HepG2 (cell line): ENCODE results near the gene AMN. TPM values are rescaled to one million over a fixed set of nuclear protein-coding genes. Genes with fewer than 3 reads are reported as not detected.

Experiments
- AKNA ChIP-seq: sonication (generic); formaldehyde crosslinking; IDR thresholded peaks from 2 replicates; pipeline ENCODE4 v1.4.0; 2020; ENCODE audit warnings: missing genetic modification reagents, borderline replicate concordance
- FOXP1 ChIP-seq, 2 experiments: fragments of 450-650 bp in 1 of 2; IDR thresholded peaks; 2 replicates each; pipeline ENCODE4 v1.6.1; 2017 to 2018; ENCODE audit warnings: antibody characterized with exemption in 1 of 2
- HMG20A ChIP-seq: IDR thresholded peaks from 2 replicates; pipeline ENCODE4 v1.6.1; 2016; ENCODE audit warnings: borderline replicate concordance
- KLF9 ChIP-seq: IDR thresholded peaks from 2 replicates; pipeline ENCODE4 v1.6.1; 2016; ENCODE audit warnings: low read depth
- NR2C2 ChIP-seq: sonication (generic); formaldehyde crosslinking; IDR thresholded peaks from 2 replicates; pipeline ENCODE4 v1.4.0; 2020; ENCODE audit warnings: missing genetic modification reagents, mild to moderate bottlenecking, moderate library complexity, borderline replicate concordance
- PLRG1 ChIP-seq: fragments of 450-650 bp; conservative IDR thresholded peaks from 2 replicates; pipeline ENCODE4 v1.6.1; 2016
- PRDM10 ChIP-seq: sonication (generic); formaldehyde crosslinking; IDR thresholded peaks from 2 replicates; pipeline ENCODE4 v1.4.0; 2020; ENCODE audit warnings: low read depth, missing genetic modification reagents
- YY1 ChIP-seq: IDR thresholded peaks from 2 replicates; pipeline ENCODE4 v1.6.1; 2011; ENCODE audit warnings: low read length, low read depth, moderate library complexity, mild to moderate bottlenecking; ENCODE audit not compliant: insufficient read depth, insufficient replicate concordance
- ZBTB14 ChIP-seq: sonication (generic); formaldehyde crosslinking; IDR thresholded peaks from 2 replicates; pipeline ENCODE4 v1.4.0; 2020; ENCODE audit warnings: missing genetic modification reagents
- ZBTB25 ChIP-seq: IDR thresholded peaks from 2 replicates; pipeline ENCODE4 v1.6.1; 2018; ENCODE audit warnings: missing genetic modification reagents
- ZNF251 ChIP-seq: sonication (generic); formaldehyde crosslinking; IDR thresholded peaks from 2 replicates; pipeline ENCODE4 v1.9.0; 2021; ENCODE audit warnings: mild to moderate bottlenecking, missing genetic modification reagents
- ZNF326 ChIP-seq: sonication (generic); formaldehyde crosslinking; IDR thresholded peaks from 2 replicates; pipeline ENCODE4 v1.4.0; 2020; ENCODE audit warnings: missing genetic modification reagents, borderline replicate concordance
- ZNF460 ChIP-seq: sonication (generic); formaldehyde crosslinking; IDR thresholded peaks from 2 replicates; pipeline ENCODE4 v1.5.1; 2020; ENCODE audit warnings: missing genetic modification reagents, mild to moderate bottlenecking, borderline replicate concordance
- ZSCAN25 ChIP-seq: sonication (generic); formaldehyde crosslinking; IDR thresholded peaks from 2 replicates; pipeline ENCODE4 v1.8.0; 2022; ENCODE audit warnings: mild to moderate bottlenecking, missing genetic modification reagents
- polyA plus RNA-seq, 8 experiments: library from polyadenylated mRNA; depleted of rRNA in 3 of 8; stranded (reverse) in 7 of 8; unstranded in 1 of 8; fragments of >200 nt; fragmentation: Illumina TruSeq in 4 of 8; extraction: Trizol in 4 of 8; gene quantifications; 2 replicates each; pipeline versions ENCODE4 v1.2.1 to v1.2.3, GENCODE V29; 2011 to 2016; ENCODE audit warnings: low read depth in 4 of 8, missing spikeins in 1 of 8, mixed read lengths in 1 of 8; ENCODE audit not compliant: insufficient read depth in 1 of 8
- total RNA-seq, 5 experiments: library from RNA; depleted of rRNA; stranded (reverse); fragments of >200 nt; fragmentation: Illumina TruSeq; extraction: Trizol; gene quantifications; 2 replicates each; pipeline ENCODE4 v1.2.3, GENCODE V29; 2016; ENCODE audit warnings: low read depth in 1 of 5
- TF ChIP-seq, protein P1 (sequence below): sonication (generic); formaldehyde crosslinking; conservative IDR thresholded peaks from 2 replicates; pipeline ENCODE4 v1.4.0; 2020; ENCODE audit warnings: missing genetic modification reagents

AMN gene
- total and polyA plus RNA-seq, 2 of the 13 experiments (the other 11 are each of a cell fraction or from before 2014, with no cell fraction given), result 9.8 to 33.1 TPM

- TF ChIP-seq YY1 (peak; percentile 58), NR2C2 (CRISPR knock-in tag) (peak; percentile 45), KLF9 (CRISPR knock-in tag) (0 out of 2 replicates have a peak, but pooled peaks have one; percentile 38), PLRG1 (no peak), ZBTB25 (CRISPR knock-in tag) (no peak), ZNF460 (peak; percentile 66; the same call in 1 of the 2 replicates), AKNA (no peak), ZBTB14 (CRISPR knock-in tag) (peak; percentile 25; the same call in 1 of the 2 replicates), ZSCAN25 (CRISPR knock-in tag) (peak; percentile 97), FOXP1 (IDR thresholded peaks at IDR 0.05) (no peak), FOXP1 (CRISPR knock-in tag; IDR thresholded peaks at IDR 0.05) (peak; percentile 47; the same call in 1 of the 2 replicates), ZNF251 (CRISPR knock-in tag) (no peak), ZNF326 (CRISPR knock-in tag) (no peak), PRDM10 (CRISPR knock-in tag) (no peak; the same call in 1 of the 2 replicates), HMG20A (no peak)
- TF ChIP-seq, protein P1, sequence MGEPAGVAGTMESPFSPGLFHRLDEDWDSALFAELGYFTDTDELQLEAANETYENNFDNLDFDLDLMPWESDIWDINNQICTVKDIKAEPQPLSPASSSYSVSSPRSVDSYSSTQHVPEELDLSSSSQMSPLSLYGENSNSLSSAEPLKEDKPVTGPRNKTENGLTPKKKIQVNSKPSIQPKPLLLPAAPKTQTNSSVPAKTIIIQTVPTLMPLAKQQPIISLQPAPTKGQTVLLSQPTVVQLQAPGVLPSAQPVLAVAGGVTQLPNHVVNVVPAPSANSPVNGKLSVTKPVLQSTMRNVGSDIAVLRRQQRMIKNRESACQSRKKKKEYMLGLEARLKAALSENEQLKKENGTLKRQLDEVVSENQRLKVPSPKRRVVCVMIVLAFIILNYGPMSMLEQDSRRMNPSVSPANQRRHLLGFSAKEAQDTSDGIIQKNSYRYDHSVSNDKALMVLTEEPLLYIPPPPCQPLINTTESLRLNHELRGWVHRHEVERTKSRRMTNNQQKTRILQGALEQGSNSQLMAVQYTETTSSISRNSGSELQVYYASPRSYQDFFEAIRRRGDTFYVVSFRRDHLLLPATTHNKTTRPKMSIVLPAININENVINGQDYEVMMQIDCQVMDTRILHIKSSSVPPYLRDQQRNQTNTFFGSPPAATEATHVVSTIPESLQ, result no peak
Observed at GRCh38 chr14:102922490-102923200, at the start of gene AMN (continued).
